Measurements from ENCODE around the gene CMSS1.
A peak's percentile ranks its signal among the peaks of the same experiment; 100 is the strongest.

CMSS1 gene

GRCh38 chr3:99856437-99857220 is 39.0 kb downstream of the CMSS1 start:
- DNase-seq, result no peak

DNA sequence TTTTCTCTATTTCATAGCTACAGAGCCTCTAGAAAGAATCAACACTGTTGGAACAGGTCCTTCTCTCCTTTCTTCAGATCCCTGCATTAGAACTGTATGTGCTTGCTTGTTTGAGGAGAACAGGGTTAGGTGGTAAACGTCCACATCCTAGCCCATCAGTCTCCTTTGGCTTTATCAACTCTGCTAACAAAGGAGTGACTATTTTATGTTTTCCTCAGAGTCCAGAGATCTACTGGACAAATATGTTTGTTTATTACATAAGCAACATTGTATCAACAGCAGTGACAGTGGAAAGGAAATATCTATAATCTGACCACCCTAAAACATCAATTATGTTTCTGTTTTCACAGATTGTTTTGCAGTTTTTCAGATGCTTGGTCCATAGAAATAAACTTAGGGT is 39.6 kb downstream of the CMSS1 start:
- DNase-seq, result no peak

DNA sequence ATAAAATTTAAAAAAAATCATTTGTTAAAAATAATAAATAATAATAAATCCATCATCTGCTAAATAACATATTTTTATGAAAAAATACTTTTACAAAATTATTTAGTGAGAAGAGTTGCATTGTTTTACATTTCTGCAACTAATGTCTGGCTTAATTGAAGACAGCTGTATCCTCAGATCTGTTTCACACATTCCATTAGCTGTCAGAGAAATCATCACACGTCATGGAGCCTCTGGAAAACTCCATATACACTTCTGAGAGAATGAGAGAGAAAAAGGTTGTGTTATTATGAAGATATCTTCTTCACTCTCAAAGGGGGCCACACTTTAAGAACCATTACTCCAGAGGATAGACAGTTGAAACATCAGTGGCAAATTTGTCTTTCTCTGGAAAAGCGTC is 40.8 kb downstream of the CMSS1 start:
- DNase-seq, result no peak

- DNase-seq, result no peak
Observed at GRCh38 chr3:99859825-99860224, 42.2 kb downstream of the CMSS1 start.

DNA sequence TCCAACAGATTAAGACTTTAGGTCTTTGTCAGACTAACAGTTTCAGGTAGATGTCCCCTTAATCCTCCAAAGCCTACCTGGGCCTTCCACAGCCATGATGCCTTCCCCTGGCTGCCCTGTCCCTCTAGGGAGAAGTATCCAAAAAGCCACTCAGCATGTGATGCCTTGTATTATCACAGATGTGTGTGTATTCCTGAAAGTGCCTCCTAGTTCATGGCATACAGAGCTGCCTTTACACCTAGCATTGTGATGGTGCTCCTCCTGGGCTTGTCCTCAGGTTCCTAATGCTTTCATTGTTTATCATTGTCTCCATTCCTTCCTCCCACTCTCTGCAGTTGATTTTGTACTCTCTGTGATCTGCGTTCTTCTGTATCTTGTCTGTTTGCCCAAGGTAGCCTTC is 43.6 kb downstream of the CMSS1 start:
- DNase-seq, result no peak

DNA sequence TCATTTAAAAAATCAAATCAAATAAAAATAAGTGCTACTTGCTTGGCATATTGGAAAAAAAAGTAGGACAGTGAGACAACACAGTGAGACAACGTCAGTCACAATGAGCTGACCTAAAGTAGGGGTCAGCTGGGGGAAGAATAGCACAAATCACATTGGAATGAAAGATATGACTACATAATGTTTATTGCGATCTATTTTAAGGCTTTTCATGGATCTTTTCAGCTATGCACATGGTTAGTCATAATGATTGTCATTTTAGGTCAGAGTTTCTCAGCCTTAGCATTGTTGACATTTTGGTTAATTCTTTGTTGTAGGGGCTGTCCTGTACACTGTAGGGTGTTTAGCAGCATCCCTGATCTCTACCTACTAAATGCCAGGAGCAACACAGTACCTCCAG is 44.5 kb downstream of the CMSS1 start:
- no peak for DNase-seq

- DNase-seq, result no peak
Observed at GRCh38 chr3:99863002-99863401, 45.3 kb downstream of the CMSS1 start.

GRCh38 chr3:99863588-99863987 is 45.9 kb downstream of the CMSS1 start:
- DNase-seq, result no peak

GRCh38 chr3:99864289-99864688 is 46.6 kb downstream of the CMSS1 start:
- no peak for DNase-seq

GRCh38 chr3:99865321-99865720 is 47.7 kb downstream of the CMSS1 start:
- no peak for DNase-seq

- DNase-seq, result no peak
Observed at GRCh38 chr3:99866261-99866761, 48.6 kb downstream of the CMSS1 start.

- DNase-seq, result no peak
Observed at GRCh38 chr3:99867594-99868310, 50.1 kb downstream of the CMSS1 start.

DNA sequence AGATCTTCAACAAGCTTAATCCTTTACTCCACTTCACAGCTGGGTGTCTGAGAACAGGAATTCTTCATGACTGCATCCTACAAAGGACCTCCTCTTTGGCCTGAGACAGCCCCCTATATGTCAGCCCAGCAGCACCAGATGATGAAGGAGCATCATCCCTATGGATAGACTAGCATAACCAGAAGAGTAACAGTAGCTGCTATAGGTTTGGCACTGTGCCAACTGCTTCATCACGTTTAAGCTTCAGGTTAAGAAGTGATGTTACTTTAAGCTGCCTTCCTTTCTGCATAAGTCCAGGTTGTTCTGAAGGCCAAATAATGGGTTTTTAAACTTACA is 50.6 kb downstream of the CMSS1 start:
- DNase-seq, result no peak

DNA sequence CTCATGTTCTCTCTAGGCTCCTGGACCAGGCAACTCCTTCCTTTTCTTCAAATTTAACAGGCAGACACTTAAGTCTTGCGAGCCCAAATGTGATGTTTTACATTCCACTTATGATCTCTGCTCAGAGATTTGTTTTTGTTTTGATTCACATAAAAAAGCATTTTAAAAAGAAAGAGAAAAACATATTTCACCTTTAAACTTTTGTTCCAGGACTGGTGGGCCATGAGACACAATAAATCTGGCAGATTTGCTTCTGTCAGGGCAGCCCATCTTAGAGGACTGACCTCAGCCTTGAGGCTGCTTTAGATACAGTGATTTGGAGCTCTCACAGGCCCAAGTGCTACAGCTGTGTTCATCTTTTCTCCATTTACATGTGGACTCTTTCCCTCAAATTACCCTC is 52.0 kb downstream of the CMSS1 start:
- DNase-seq, result no peak

DNA sequence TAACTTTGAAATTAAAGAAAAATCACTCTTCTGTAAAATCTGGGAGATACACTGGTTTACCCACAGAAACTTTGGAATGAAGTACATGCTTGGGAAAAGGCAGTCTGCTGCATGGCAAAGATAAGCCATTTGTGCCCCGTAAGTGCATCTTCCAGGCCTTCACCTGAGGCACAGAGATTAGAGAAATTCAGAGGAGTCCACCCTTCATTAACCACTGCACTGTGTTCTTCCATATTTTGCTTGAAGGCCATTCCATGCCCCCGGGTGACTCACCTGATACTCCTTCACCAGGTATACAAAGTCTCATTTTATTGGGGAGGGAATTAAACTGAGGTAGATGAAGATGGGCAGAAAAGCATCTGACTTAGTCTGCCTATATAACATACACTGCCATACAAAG is 53.0 kb downstream of the CMSS1 start:
- no peak for DNase-seq

DNA sequence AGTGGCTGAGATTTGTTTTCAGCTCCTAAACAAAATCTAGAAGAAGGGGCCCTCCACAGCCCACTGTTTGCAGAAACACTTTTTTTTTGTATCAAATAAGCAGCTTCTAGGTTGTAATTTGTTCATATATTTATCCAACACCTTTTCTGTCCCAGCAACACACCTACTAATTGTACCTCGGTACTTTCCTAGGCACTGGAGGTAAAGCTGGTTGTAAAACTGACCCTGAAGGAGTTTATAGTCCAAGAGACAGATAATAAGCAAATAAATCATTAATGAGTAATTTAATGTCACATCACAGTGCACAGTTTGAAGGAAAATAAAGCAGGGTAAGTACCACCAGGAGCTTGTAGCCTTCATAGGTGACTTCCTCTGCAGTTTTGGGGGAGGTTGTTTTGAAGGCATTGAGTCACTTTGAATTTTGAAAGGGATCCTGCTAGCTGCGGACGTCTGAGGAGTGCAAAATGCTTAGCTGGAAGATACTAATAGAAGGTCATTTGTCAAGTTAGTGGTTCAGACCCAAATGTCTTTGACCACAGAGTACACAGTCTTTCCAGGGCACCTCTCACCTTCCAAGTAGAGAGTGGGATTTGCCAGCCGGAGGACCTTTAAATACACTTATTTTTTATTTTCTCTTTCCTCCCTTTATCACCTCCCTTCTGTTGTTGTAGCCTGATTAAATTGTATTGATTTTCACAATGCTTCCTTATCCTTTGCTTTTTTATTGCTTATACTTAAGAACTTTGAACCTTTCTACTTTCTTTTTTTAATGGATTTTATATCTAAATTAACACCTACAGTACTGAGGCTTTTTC is 53.8 kb downstream of the CMSS1 start:
- no peak for DNase-seq

- no peak for DNase-seq
Observed at GRCh38 chr3:99872923-99873254, 55.2 kb downstream of the CMSS1 start.

DNA sequence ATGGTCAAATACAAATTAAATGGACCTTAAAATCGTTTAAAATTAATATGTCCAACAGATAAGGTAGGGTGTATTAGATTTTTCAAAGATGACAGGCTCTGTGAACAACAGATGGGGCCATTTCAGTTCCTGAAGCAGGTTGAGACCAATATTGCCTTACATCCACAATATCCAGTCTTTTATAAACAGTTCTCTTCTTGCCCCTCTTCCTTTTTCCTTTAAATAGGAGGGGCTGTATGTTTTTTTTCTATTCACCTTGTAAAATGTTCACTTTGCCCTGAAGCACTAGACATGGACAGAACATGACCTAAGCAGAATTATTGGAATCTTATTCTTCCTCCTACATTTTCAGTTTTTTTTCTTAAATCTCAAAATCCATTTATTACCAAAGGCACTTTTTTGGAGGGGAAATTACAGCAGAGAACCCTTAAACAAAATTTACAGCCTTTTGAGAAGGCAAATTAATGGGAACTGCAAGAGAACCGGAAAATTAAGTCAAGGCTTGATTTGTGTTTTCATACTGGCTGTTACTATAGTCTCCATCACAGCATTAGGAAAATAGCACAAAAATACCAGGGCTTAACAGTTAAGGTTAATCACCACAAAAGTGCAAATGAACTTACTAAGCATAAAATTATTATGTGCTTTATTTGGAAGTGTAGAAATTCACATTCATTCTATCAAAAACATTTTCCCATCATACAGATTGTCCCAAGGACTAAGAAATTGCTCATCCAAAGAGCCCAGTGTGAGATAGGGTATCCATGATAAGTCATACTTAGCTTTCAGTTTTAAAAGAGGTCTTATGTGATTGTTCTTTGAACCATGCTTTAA is 55.8 kb downstream of the CMSS1 start:
- DNase-seq, result no peak

DNA sequence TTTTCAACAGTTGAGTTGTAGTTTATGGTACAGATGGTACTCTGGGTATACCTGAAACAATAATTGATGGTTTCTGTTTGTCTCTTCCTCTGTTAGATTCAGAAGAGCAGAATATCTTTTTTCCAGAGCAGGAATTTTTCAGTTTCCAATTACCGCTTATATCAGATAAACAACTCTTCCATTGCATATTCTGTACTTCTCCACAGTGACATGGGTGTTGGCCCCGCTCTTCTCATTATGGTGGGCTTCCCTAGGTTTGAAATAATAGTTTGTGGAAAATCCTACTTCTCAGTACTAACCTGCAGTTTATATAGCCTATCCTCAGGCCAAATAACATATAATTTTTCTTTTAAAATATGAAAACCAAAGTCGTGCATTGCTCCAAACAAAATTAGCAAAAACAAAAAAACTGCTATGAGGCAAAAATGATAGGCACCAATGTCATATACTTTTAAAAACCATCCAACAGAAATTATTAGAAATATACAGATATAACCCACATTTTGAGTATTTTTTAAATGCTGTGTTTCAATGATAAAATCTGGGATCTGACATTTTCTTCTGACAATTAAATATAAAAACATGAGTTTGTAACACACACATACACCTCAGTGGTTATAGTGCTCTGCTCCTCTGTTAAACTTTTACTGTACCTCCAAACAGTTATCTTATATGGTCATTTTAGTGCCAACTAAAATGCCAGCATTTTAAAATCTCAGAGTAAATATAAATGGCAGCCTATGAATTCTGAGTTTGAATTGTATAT is 56.8 kb downstream of the CMSS1 start:
- no peak for DNase-seq

DNA sequence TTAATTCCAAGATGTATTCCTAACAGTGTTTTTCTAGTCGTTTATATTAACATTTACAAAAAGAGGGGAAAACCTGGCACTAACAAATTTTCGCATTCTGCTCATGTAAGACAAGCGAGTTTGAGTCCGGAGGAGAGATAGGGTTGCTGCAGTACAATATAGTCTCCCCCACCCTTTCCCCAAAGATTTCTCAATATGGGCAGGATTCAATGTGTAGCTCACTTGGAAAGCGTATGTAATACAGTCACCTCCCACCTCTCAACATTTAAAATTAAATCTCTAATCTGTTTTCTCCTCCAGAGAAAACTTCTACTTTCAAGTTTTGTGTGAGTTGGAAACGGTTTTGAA is 57.9 kb downstream of the CMSS1 start:
- DNase-seq, result no peak

DNA sequence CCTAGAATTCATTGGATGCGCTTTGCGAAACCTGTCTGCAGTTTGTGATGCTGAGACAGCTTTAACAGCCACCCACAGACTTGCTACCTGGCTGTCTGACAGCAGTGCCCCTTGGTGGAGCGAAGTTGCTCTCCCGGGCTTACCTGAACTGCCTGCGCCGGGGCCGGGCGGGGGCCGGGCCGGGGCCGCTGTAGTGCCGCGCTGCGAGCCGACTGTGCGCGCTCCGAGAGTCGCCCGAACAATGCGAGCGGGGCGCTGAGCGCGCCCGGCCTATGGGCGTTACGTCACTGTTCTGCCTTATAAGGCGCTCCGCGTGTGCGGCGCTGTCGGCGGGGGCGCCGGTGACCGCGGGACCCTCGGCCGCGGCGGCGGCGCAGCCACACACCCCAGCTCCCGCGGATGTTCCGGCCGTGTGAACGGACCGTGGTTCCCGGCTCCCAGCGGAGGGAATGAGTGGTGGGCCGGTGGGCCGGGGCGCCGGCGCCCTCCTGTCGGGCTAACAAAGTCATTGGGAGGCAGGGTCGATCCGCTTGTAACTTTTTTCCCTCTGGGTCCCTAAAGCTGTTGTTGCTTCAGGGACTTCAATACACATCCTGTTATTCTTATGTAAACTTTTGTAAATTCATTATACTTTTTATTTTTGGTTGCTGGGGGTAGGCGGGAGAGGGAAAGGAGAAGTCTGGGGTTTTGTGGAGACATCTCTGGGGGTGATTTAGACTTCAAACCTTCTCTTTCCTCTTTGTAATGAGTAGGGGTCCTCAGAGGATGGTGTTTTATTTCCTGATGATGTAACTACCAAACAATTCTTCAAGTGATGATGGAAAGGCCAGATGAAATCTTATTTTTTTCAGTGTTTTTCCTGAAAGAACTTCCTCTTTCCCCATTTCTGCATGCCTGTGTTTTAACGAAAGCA is 58.5 kb downstream of the CMSS1 start:
- peak; percentile 81 for DNase-seq

Data from activated CD8-positive, alpha-beta memory T cell treated with anti-CD3 and anti-CD28 coated beads for 24 hours (primary cell).